Trophoblast cell (in vitro differentiated cells and primary cell): ENCODE results near the gene CDH5.

Experiments
- DNase-seq, 2 donors: peaks; one replicate each; pipeline ENCODE4 v3.0.0-alpha.2; 2016
- H2AFZ ChIP-seq: 2 replicates; pipeline ENCODE4 v1.6.1; 2013; ENCODE audit warnings: low read length, moderate library complexity, mild to moderate bottlenecking; ENCODE audit not compliant: insufficient read depth, poor library complexity
- H2AK5ac ChIP-seq: 2 replicates; pipeline ENCODE4 v1.6.1; 2013; ENCODE audit warnings: mild to moderate bottlenecking, low read length
- H2BK120ac ChIP-seq: 2 replicates; pipeline ENCODE4 v1.6.1; 2013; ENCODE audit warnings: low read length, mild to moderate bottlenecking, moderate library complexity; ENCODE audit not compliant: insufficient read depth, poor library complexity
- H2BK12ac ChIP-seq: 2 replicates; pipeline ENCODE4 v1.6.1; 2013; ENCODE audit warnings: mild to moderate bottlenecking, low read length, moderate library complexity
- H2BK5ac ChIP-seq: 2 replicates; pipeline ENCODE4 v1.6.1; 2013; ENCODE audit warnings: low read length, low read depth, moderate library complexity, mild to moderate bottlenecking; ENCODE audit not compliant: poor library complexity
- H3K14ac ChIP-seq: 2 replicates; pipeline ENCODE4 v1.6.1; 2013; ENCODE audit warnings: mild to moderate bottlenecking, low read length
- H3K18ac ChIP-seq: 2 replicates; pipeline ENCODE4 v1.6.1; 2013; ENCODE audit warnings: mild to moderate bottlenecking, low read length
- H3K23ac ChIP-seq: 2 replicates; pipeline ENCODE4 v1.6.1; 2013; ENCODE audit warnings: low read length
- H3K27ac ChIP-seq: 2 replicates; pipeline ENCODE4 v1.5.1; 2013; ENCODE audit warnings: low read depth, mild to moderate bottlenecking, inconsistent platforms, low read length, moderate library complexity
- H3K27me3 ChIP-seq: 2 replicates; pipeline ENCODE4 v1.6.1; 2013; ENCODE audit warnings: inconsistent platforms, mild to moderate bottlenecking, low read length, moderate library complexity; ENCODE audit not compliant: insufficient read depth
- H3K36me3 ChIP-seq, 2 experiments: 1 replicate in 1 of 2; 2 replicates in 1 of 2; pipeline ENCODE4 v1.6.1; 2013; ENCODE audit warnings: low read length in 2 of 2, mild to moderate bottlenecking in 2 of 2, moderate library complexity in 1 of 2; ENCODE audit not compliant: insufficient read depth in 2 of 2, control insufficient read depth in 1 of 2
- H3K4ac ChIP-seq: 2 replicates; pipeline ENCODE4 v1.6.1; 2013; ENCODE audit warnings: low read depth, mild to moderate bottlenecking, low read length, moderate library complexity
- H3K4me1 ChIP-seq, 2 experiments: 1 replicate in 1 of 2; 2 replicates in 1 of 2; pipeline ENCODE4 v1.6.1; 2013; ENCODE audit warnings: low read length in 2 of 2, mild to moderate bottlenecking in 2 of 2, moderate library complexity in 1 of 2; ENCODE audit not compliant: insufficient read depth in 2 of 2, control insufficient read depth in 1 of 2
- H3K4me2 ChIP-seq: 2 replicates; pipeline ENCODE4 v1.6.1; 2013; ENCODE audit warnings: inconsistent platforms, mild to moderate bottlenecking, low read length, moderate library complexity
- H3K4me3 ChIP-seq: 2 replicates; pipeline ENCODE4 v1.5.1; 2013; ENCODE audit warnings: mild to moderate bottlenecking, low read depth, low read length, inconsistent platforms
- H3K79me1 ChIP-seq: one replicate; pipeline ENCODE4 v1.6.1; 2013; ENCODE audit warnings: low read length
- H3K79me2 ChIP-seq: 2 replicates; pipeline ENCODE4 v1.6.1; 2013; ENCODE audit warnings: low read length, mild to moderate bottlenecking; ENCODE audit not compliant: control insufficient read depth, insufficient read depth, poor library complexity
- H3K9ac ChIP-seq: 2 replicates; pipeline ENCODE4 v1.6.1; 2013; ENCODE audit warnings: mild to moderate bottlenecking, low read length
- H3K9me3 ChIP-seq: 2 replicates; pipeline ENCODE4 v1.6.1; 2013; ENCODE audit warnings: low read depth, mild to moderate bottlenecking, control low read depth, inconsistent platforms, low read length; ENCODE audit not compliant: insufficient read depth
- H4K12ac ChIP-seq: 2 replicates; pipeline ENCODE4 v1.6.1; 2013; ENCODE audit warnings: low read depth, mild to moderate bottlenecking, low read length, moderate library complexity
- H4K8ac ChIP-seq: 2 replicates; pipeline ENCODE4 v1.6.1; 2013; ENCODE audit warnings: low read depth, mild to moderate bottlenecking, low read length, moderate library complexity
- H4K91ac ChIP-seq: one replicate; pipeline ENCODE4 v1.6.1; 2013; ENCODE audit warnings: low read depth, mild to moderate bottlenecking, low read length, moderate library complexity
- WGBS: extraction: QIAGEN DNeasy Blood & Tissue Kit; methylation state at CpG from one replicate; pipeline ENCODE4 v1.1.7; 2013; ENCODE audit warnings: missing lambda C conversion rate; ENCODE audit not compliant: insufficient read length, insufficient coverage; ENCODE audit errors: extremely low coverage; 5-methylcytosine and 5-hydroxymethylcytosine counted together

Gene CDH5

GRCh38 chr16:66403531-66404145 lies 37.1 kb downstream of the CDH5 start:
- H2AK5ac ChIP-seq = no peak overlapping the region
- peaks cover 2% of the 10 kb centered on the region for H3K9me3 ChIP-seq
- H3K27ac ChIP-seq = no peak overlapping the region
- H4K12ac ChIP-seq = no peak overlapping the region
- H3K14ac ChIP-seq = no peak overlapping the region
- H3K4me3 ChIP-seq = no peak overlapping the region
- no CpG with 5 or more reads among the region's 5 CpGs for WGBS
- H3K79me1 ChIP-seq = peaks cover 8% of the 10 kb centered on the region
- H2AFZ ChIP-seq = no peak overlapping the region
- no peak overlapping the region for H3K4me2 ChIP-seq
- no peak overlapping the region for H4K91ac ChIP-seq
- no peak overlapping the region for H2BK120ac ChIP-seq
- H3K4ac ChIP-seq = no peak overlapping the region
- H3K9ac ChIP-seq = no peak overlapping the region
- H3K79me2 ChIP-seq = no peaks in the 10 kb centered on the region
- H3K27me3 ChIP-seq = no peaks in the 10 kb centered on the region
- DNase-seq = no peak
- no peak overlapping the region for H4K8ac ChIP-seq
- H3K18ac ChIP-seq = no peak overlapping the region
- no peak overlapping the region for H3K23ac ChIP-seq
- H2BK5ac ChIP-seq = no peak overlapping the region
- H3K4me1 ChIP-seq = peaks cover 0 to 8% of the 10 kb centered on the region in 2 experiments
- peaks cover 0 to 7% of the 10 kb centered on the region in 2 experiments for H3K36me3 ChIP-seq
- no peak overlapping the region for H2BK12ac ChIP-seq

- H4K8ac ChIP-seq = no peak overlapping the region
- peaks cover 2% of the 10 kb centered on the region for H3K9me3 ChIP-seq
- no peak overlapping the region for H4K91ac ChIP-seq
- H3K9ac ChIP-seq = no peak overlapping the region
- H3K4ac ChIP-seq = no peak overlapping the region
- no peak overlapping the region for H4K12ac ChIP-seq
- no peak overlapping the region for H2BK5ac ChIP-seq
- no peaks in the 10 kb centered on the region for H3K79me2 ChIP-seq
- no peak overlapping the region for H2BK12ac ChIP-seq
- H3K27ac ChIP-seq = no peak overlapping the region
- no peak overlapping the region for H2BK120ac ChIP-seq
- no peak overlapping the region for H3K4me2 ChIP-seq
- H3K18ac ChIP-seq = no peak overlapping the region
- H3K79me1 ChIP-seq = peaks cover 11% of the 10 kb centered on the region
- no peak overlapping the region for H2AFZ ChIP-seq
- DNase-seq = no peak
- H3K27me3 ChIP-seq = no peaks in the 10 kb centered on the region
- peaks cover 0 to 7% of the 10 kb centered on the region in 2 experiments for H3K36me3 ChIP-seq
- H3K4me3 ChIP-seq = no peak overlapping the region
- H3K14ac ChIP-seq = no peak overlapping the region
- H3K23ac ChIP-seq = no peak overlapping the region
- H3K4me1 ChIP-seq = peaks cover 2 to 9% of the 10 kb centered on the region in 2 experiments
- H2AK5ac ChIP-seq = no peak overlapping the region
- no CpG with 5 or more reads among the region's 2 CpGs for WGBS
These were observed 38.7 kb downstream of the CDH5 start for GRCh38 chr16:66405057-66405783.

GRCh38 chr16:66406534-66407221 lies 40.2 kb downstream of the CDH5 start:
- DNase-seq = peak; percentile 78 to 88
- Histone ChIP-seq H3K9me3 (peaks cover 2% of the 10 kb centered on the region), H4K8ac (peak overlapping the region; percentile 48), H3K4me3 (peak overlapping the region; percentile 64), H2AFZ (peak overlapping the region; percentile 94), H3K79me1 (peaks cover 11% of the 10 kb centered on the region), H3K14ac (peak overlapping the region; percentile 0), H3K36me3 (peaks cover 0 to 5% of the 10 kb centered on the region in 2 experiments), H3K4me1 (peaks cover 2 to 9% of the 10 kb centered on the region in 2 experiments), H3K4ac (no peak overlapping the region), H3K27me3 (no peaks in the 10 kb centered on the region), H3K4me2 (peak overlapping the region; percentile 77), H3K79me2 (no peaks in the 10 kb centered on the region), H2BK12ac (peak overlapping the region; percentile 78), H4K12ac (peak overlapping the region; percentile 1), H2BK120ac (peak overlapping the region; percentile 14), H3K18ac (no peak overlapping the region), H3K23ac (no peak overlapping the region), H3K27ac (no peak overlapping the region), H4K91ac (no peak overlapping the region), H2BK5ac (no peak overlapping the region), H2AK5ac (peak overlapping the region; percentile 90), H3K9ac (no peak overlapping the region)
- no CpG with 5 or more reads among the region's 35 CpGs for WGBS

- Histone ChIP-seq H3K23ac (no peak overlapping the region), H3K9me3 (peaks cover 2% of the 10 kb centered on the region), H3K14ac (no peak overlapping the region), H4K8ac (peak overlapping the region; percentile 41), H3K79me1 (peaks cover 11% of the 10 kb centered on the region), H2BK5ac (no peak overlapping the region), H3K4me2 (peak overlapping the region; percentile 21), H2AFZ (no peak overlapping the region), H3K9ac (no peak overlapping the region), H3K18ac (no peak overlapping the region), H3K4me3 (no peak overlapping the region), H3K27ac (peak overlapping the region; percentile 52), H2BK120ac (peak overlapping the region; percentile 20), H4K12ac (no peak overlapping the region), H3K79me2 (no peaks in the 10 kb centered on the region), H3K4ac (no peak overlapping the region), H3K36me3 (peaks cover 0 to 1% of the 10 kb centered on the region in 2 experiments), H3K27me3 (no peaks in the 10 kb centered on the region), H2BK12ac (no peak overlapping the region), H3K4me1 (peaks cover 2 to 9% of the 10 kb centered on the region in 2 experiments), H2AK5ac (no peak overlapping the region), H4K91ac (peak overlapping the region; percentile 2)
- no CpG with 5 or more reads among the region's 5 CpGs for WGBS
- DNase-seq = peak; percentile 96 to 97
These were observed 41.9 kb downstream of the CDH5 start for GRCh38 chr16:66408163-66409048.
